ENCODE measurements around the gene RBKS. TPM values are rescaled to one million over a fixed set of nuclear protein-coding genes. Genes with fewer than 3 reads are reported as not detected.
"Not testable (repeated sequence)": the region's sequence is repeated elsewhere in the genome, so short reads cannot be mapped to it uniquely, and the experiment has no call there.

RBKS gene
- total RNA-seq, 1 experiment from 2014 or later: 3.2 TPM

GRCh38 chr2:27798948-27799645 lies 91.1 kb downstream of the RBKS start:
- DNase-seq (ENCODE audit: low read depth): peak; percentile 100

GRCh38 chr2:27798486-27798885 lies 91.7 kb downstream of the RBKS start:
- DNase-seq (ENCODE audit: low read depth): no peak

GRCh38 chr2:27797841-27798240 lies 92.3 kb downstream of the RBKS start:
- DNase-seq (ENCODE audit: low read depth): no peak

- peak; percentile 51 for DNase-seq (ENCODE audit: low read depth)
Measured at GRCh38 chr2:27796791-27797765, 93.1 kb downstream of the RBKS start.

- DNase-seq (ENCODE audit: low read depth): peak; percentile 87
Measured at GRCh38 chr2:27795868-27796277, 94.3 kb downstream of the RBKS start.

GRCh38 chr2:27795093-27795834 lies 94.9 kb downstream of the RBKS start:
- DNase-seq (ENCODE audit: low read depth): no peak

- no peak for DNase-seq (ENCODE audit: low read depth)
Measured at GRCh38 chr2:27792759-27793158, 97.4 kb downstream of the RBKS start.

- no peak for DNase-seq (ENCODE audit: low read depth)
Measured at GRCh38 chr2:27790796-27791195, 99.4 kb downstream of the RBKS start.

GRCh38 chr2:27782701-27783100 lies 107.5 kb downstream of the RBKS start:
- DNase-seq (ENCODE audit: low read depth): no peak

GRCh38 chr2:27781496-27781895 lies 108.7 kb downstream of the RBKS start:
- no peak for DNase-seq (ENCODE audit: low read depth)

- no peak for DNase-seq (ENCODE audit: low read depth)
Measured at GRCh38 chr2:27779417-27780055, 110.7 kb downstream of the RBKS start.

GRCh38 chr2:27776696-27777095 lies 113.5 kb downstream of the RBKS start:
- peak; percentile 75 for DNase-seq (ENCODE audit: low read depth)

- peak; percentile 95 for DNase-seq (ENCODE audit: low read depth)
Measured at GRCh38 chr2:27776097-27776496, 114.1 kb downstream of the RBKS start.

GRCh38 chr2:27773959-27774358 lies 116.2 kb downstream of the RBKS start:
- DNase-seq (ENCODE audit: low read depth): no peak

- no peak for DNase-seq (ENCODE audit: low read depth)
Measured at GRCh38 chr2:27772804-27773203, 117.4 kb downstream of the RBKS start.

- DNase-seq (ENCODE audit: low read depth): peak; percentile 91
Measured at GRCh38 chr2:27771548-27772335, 118.4 kb downstream of the RBKS start, which contains the start of gene MRPL33. TSS of gene MRPL33 (plus strand) at chr2:27771719. CDS start at chr2:27771778, 59 bp downstream.

- no peak for DNase-seq (ENCODE audit: low read depth)
Measured at GRCh38 chr2:27771202-27771547, 119.0 kb downstream of the RBKS start.

- no peak for DNase-seq (ENCODE audit: low read depth)
Measured at GRCh38 chr2:27766287-27766661, 123.9 kb downstream of the RBKS start.

- no peak for DNase-seq (ENCODE audit: low read depth)
Measured at GRCh38 chr2:27765621-27766286, 124.4 kb downstream of the RBKS start.

- DNase-seq (ENCODE audit: low read depth): not testable (repeated sequence)
Measured at GRCh38 chr2:27764526-27764925, 125.7 kb downstream of the RBKS start.

All from M059J (cell line).